Stimulated activated CD4-positive, alpha-beta T cell treated with anti-CD3 and anti-CD28 coated beads, Interleukin-4, amount 100 ng/mL, for 4 hours (primary cell): Measurements from ENCODE around the gene LENG1.
A peak's percentile ranks its signal among the peaks of the same experiment; 100 is the strongest.

ENCODE experiments used
- DNase-seq, 2 experiments: peaks; one replicate each; pipeline ENCODE4 v3.0.0-alpha.2; 2020

The LENG1 gene

DNA sequence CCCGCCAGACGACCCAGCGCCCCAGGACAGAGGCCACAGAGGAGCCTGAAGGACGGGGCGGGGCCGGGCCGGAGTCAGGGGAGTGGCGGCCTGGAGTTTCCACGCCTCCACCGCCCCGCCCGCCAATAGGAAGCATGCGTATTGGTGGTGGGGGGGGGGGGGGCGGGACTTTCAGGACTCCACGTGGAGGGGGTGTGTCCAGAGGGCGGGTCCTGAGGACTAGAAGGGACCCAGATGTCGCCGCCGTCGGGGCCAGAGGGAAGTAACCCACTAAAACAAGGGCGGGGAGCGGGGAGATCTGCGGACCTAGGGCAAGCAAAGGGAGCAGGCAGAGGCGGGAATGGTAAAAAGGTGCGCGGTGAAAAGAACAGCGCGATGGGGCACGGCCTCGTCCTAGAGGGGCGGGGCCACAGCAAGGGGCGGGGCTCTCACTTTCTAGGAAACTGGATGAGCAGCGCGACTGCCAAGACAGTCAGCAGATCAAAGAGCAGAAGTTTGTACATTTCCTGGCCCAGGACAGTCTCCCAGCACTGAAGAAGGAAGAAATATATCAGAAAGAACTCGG, 2.8 kb upstream of the LENG1 start:
- peak; percentile 78 for DNase-seq

GRCh38 chr19:54160854-54161253, 1.3 kb upstream of the LENG1 start:
- DNase-seq: no peak

DNA sequence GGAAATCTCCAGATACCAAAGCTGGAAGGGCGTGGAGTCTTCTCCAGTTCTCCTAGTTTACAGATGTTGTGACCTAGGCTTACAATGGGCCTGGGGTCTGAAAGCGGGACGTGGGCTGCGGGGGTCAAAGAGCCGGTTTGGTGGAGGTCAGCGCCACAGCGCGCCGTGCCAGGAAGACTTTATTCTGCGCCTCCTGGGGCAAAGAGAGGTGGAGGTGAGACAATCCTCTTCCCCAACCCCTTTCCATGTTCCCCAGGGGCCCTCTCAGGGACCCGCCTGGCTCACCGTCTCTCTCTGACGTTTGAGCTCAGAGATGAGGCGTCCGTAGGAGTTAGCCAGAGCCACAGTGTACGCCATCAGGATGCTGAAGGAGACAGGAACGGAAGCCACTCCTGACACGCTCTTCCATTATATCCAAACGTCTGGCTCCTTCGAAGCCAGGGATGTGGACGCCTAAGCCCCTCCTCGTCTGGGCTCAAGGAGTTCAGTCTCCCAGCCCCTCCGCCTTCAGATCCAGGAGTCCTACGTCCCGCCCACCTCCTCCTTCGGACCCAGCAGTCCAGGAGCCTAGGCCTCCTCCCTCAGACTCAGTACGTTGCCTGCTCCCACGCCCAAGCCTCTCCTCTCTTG, 776 bp upstream of the LENG1 start:
- DNase-seq: no peak

GRCh38 chr19:54158812-54159351, 639 bp downstream of the LENG1 start:
- peak in 1 of 2 experiments; percentile 24 for DNase-seq

GRCh38 chr19:54156953-54157352, 2.6 kb downstream of the LENG1 start:
- no peak for DNase-seq

GRCh38 chr19:54156490-54156889, 3.0 kb downstream of the LENG1 start:
- no peak for DNase-seq

GRCh38 chr19:54155694-54156093, 3.8 kb downstream of the LENG1 start:
- DNase-seq: no peak

GRCh38 chr19:54154603-54155345, 4.7 kb downstream of the LENG1 start:
- DNase-seq: peak in 1 of 2 experiments; percentile 27

DNA sequence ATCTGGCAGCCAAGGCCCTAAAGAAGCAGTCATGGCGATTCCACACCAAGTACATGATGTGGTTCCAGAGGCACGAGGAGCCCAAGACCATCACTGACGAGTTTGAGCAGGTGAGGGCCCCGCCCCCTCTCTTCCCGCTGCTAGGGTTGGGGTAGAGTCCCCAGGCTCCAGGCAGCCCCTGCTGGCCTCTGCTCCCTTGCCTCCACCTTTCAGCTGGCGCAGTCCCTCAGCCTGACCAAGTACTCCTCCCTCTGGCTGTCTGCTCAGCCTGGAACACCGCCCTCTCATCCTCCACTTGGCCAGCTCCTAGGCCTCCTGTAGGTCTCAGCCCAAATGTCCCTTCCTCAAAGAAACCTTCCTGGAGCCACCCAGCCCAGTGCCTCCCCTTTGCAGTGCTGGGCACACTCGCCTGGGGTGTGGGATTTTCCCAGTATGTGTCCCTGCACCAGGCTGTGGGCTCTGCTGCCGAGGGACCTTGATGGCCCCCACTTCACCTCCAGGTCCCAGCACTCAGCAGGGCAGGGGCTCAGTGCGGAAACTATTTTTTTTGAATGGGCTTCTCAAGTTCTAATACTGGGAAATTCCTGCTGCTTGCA, 5.7 kb downstream of the LENG1 start:
- no peak for DNase-seq

DNA sequence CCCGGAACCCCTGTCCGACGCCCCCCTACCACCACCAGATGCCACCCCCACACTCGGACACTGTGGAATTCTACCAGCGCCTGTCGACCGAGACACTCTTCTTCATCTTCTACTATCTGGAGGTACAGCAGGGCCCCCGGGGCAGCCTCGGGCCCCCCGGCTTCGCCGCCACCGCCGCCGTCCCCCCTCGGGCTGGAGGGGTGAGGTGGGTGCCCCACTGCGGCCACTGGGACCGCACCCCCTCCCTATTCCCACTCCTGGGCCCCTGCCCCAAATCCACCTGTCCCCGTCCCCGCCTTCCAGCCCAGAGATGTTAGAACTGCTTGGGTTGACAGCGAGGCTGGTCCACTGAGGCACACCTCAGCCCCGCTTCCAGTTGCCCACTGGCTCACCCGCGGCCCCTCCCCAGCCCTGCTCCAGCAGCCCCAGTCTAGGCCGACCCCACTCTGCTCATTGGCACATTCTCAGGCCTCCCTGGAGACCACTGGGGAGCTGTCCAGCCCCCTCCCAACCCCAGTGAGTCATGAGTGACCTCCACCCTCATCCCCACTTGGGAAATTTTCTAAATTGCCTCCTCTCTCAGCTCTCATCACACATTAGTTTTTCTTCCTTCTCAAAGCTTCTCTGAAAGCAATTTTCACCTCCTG, 6.5 kb downstream of the LENG1 start:
- no peak for DNase-seq

GRCh38 chr19:54152267-54152666, 7.3 kb downstream of the LENG1 start:
- no peak for DNase-seq

GRCh38 chr19:54151362-54152035, 8.0 kb downstream of the LENG1 start:
- DNase-seq: no peak

DNA sequence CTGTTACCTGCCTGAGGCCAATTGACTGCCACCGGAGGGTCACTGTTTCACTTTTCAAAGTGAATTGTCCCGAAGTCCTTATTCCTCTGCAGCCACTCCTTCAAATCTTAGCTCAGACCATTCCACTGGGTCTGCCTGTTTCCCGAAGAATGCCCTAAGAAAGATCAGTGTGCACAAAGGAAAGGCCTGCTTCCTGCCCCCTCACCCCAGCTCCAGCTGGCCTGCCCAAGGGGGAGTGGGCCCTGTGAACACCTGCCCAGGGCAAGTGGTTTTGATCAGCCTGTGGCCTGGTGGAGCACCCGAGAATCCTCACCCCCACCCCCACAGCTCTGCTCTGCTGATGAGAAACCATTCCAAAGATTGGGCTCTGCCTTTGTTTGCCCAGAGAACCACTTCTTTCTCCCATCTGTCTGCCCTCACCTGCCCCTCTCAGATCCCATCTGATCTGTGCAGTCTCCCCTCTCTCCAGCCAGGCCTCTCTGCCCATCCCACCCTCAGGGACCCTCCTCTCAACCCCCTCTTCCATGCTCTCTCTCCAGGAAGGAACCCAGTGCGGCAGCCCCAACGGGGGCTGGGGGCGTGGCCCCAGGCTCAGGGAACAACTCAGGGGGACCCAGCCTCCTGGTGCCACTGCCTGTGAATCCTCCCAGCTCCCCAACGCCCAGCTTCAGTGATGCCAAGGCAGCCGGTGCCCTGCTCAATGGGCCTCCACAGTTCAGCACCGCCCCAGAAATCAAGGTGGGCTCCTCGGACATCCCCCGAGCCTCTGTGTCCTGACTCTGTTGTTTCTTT, 10.3 kb downstream of the LENG1 start:
- DNase-seq: no peak

DNA sequence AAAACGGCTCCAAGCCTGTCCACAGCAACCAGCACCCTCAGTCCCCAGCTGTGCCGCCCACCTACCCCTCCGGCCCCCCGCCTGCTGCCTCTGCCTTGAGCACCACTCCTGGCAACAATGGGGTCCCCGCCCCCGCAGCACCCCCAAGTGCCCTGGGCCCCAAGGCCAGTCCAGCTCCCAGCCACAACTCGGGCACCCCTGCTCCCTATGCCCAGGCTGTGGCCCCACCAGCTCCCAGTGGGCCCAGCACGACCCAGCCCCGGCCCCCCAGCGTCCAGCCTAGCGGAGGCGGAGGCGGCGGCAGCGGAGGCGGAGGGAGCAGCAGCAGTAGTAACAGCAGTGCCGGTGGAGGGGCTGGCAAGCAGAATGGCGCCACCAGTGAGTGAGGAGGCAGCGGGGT, 11.4 kb downstream of the LENG1 start:
- DNase-seq: no peak

DNA sequence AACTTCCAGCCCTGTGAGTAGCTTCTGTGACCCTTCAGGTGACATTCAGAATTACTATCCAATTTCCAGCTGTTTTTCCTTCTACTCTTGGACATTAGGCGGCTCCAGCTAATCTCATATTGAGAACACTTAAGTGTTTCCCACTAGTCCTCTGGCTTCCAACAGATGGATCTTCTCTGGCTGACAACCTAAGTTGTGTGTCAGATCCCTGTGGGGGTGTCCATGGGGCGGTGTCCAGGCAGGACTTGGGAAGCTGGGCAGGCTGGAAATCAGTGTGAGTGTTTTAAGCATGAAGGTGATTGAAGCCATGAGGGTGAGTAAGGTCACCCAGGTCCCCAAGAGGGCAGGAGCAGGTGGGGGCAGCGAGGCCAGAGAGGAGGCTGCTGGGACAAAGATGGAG, 11.8 kb downstream of the LENG1 start:
- DNase-seq: no peak

GRCh38 chr19:54145541-54146158, 13.9 kb downstream of the LENG1 start:
- DNase-seq: no peak

- DNase-seq: no peak
These were observed 17.2 kb downstream of the LENG1 start for GRCh38 chr19:54142166-54142780.

GRCh38 chr19:54141356-54141755, 18.2 kb downstream of the LENG1 start:
- DNase-seq: no peak

DNA sequence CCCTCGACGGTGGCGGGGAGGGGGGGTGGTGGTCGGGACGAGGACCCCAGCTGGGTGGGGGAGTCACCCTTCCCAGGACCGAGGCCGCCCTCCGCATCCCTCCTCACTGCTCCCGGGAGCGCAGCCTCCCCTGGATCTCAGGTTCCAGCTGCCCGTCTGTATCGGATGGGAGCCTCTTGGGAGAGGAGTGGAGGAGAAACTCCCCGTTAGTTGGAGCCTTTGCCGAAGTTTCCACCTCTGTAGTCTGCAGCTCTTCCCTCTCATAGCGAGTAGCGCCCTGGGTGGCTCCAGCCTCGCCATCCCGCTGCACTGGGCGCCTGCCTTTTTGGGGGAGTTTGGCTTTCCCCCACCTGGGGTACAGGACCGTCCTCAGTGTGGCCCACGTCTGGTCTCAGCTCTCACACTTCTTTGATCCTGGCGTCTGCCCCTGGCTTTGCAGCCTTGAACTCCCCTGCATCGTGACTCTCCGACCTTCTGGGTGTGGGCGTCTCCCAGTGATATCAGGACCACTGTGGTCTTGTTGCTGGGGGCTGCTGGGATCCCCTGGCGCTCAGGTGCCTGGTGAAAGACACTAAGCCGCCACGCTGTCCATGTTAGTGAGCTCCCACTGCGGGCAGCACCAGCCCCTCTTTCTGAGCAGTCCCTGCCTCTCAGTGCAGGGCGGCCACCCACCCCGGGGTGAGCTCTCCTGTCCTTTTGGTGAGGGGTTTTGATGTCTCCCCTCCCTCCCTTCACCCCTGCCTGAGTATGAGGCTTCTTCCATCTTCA, 20.8 kb downstream of the LENG1 start:
- no peak for DNase-seq
